HG02938 (cell line): ENCODE data around the gene INMT.

Source experiments
- ATAC-seq: cut with Tn5 transposase; IDR thresholded peaks from one replicate; pipeline ENCODE4 v1.9.1; 2021; ENCODE audit warnings: mild to moderate bottlenecking, moderate library complexity; ENCODE audit not compliant: unreplicated experiment

The INMT gene

DNA sequence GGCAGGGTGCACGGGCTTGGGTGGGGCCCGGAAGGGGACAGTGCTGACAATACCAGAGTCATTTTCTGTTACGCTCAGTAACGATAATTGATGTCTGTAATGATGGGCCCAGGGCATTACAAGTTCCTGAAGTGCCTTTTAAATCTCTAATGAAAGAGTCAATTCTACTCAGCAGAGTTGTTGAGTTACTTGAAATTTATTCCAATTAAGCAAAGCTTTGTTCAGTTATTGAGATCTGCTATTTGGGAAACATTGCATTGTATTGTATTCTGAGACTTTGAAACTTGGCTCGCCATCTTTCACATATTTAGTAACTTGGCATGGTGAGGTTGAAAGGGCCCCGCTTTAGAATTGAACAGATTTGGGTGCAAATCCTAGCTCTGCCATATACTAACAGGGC is 54.0 kb downstream of the INMT start:
- no peak for ATAC-seq
